Activated gamma-delta T cell treated with Interleukin-2 at 50 U/mL for 16 hours (primary cell): ENCODE results near the gene PSMB11.
"Not testable (repeated sequence)": the region's sequence is repeated elsewhere in the genome, so short reads cannot be mapped to it uniquely, and the experiment has no call there.

Source experiments
- DNase-seq: peaks from one replicate; pipeline ENCODE4 v3.0.0-alpha.2; 2020

Gene PSMB11

GRCh38 chr14:23042162-23042965 lies at the start of gene PSMB11:
Gene PSMB11, plus strand, starts transcription at chr14:23042212. Its CDS starts 14 bp downstream, at chr14:23042226.
- DNase-seq = no peak

DNA sequence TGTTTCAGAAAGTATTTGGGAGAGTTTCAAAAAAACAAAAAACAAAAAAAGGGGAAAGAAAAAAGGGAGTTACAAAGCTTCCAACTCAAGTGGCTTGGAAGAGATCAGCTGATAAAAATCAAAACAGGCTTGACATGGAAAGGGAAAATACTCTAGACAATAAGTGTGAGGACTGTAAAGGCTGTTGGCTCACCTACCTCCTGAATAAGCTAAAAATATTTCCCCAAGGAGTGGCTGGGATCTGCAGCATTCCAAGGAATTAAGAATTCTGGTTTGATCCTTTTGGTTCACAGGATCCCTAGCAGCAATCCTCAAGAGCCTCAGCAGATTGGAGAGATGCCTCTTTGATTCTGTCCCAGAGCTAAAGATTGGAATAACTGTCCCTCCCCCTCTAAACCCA lies 48.5 kb upstream of the PSMB11 start:
- DNase-seq = no peak

DNA sequence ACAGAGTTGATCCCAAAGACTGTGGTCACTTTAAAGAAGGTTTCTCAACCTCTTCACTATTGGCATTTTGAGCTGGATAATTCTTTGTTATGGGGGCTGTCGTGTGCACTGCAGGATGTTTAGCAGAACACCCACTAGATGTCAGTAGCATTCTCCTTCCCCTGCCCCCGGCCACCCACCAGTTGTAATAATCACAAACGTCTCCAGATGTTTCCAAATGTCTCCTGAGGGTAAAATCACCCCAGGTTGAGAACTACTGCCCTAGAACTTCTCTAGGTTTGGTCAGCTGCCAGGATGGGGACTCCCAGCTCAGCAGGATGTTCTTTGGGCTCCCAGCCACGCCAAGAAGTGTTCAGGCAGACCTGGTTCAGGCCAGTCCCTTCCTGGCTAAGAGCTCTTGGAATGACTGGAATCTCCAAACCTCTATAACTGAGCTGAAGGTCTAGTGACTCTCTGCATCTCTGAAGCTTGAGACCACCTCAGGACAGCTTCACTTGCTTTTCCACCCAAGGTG lies 47.2 kb upstream of the PSMB11 start:
- peak; percentile 19 for DNase-seq

DNA sequence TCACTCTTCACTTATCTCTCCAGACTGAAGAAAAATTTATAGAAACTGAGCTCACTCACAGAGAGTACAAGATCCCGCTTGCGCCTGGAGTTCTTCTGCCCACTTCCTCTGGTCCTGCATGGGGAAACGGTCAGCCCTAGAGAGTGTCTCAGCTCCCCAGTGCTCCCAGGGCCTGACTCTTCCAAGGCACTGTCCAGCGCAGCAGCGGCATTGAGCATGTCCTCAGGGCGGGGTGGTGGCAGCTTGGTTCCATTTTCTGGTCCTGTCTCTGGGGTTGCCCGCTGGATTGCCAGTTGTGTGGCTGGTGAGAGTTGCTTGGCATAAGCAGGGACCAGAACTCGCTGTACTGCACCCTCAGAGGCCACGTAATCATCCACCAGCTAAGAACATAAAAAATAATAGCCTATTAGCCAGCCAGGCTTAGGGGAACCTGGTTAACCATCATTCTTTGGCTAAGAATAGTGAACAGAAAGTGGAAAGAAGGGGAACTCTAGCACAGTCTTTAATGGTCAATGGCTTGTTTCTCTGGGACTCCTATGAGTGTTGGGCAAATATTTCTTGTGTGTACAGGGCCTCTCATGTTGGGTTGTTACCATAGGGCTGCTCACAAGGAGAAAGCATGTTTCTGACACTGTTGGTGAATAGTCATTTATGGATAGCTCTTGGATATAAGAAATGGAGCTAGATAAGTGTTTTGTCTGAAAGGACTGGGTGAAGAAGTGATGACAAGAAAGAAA lies 46.0 kb upstream of the PSMB11 start:
- no peak for DNase-seq

- no peak for DNase-seq
These were observed 45.0 kb upstream of the PSMB11 start for GRCh38 chr14:22996768-22997654.

DNA sequence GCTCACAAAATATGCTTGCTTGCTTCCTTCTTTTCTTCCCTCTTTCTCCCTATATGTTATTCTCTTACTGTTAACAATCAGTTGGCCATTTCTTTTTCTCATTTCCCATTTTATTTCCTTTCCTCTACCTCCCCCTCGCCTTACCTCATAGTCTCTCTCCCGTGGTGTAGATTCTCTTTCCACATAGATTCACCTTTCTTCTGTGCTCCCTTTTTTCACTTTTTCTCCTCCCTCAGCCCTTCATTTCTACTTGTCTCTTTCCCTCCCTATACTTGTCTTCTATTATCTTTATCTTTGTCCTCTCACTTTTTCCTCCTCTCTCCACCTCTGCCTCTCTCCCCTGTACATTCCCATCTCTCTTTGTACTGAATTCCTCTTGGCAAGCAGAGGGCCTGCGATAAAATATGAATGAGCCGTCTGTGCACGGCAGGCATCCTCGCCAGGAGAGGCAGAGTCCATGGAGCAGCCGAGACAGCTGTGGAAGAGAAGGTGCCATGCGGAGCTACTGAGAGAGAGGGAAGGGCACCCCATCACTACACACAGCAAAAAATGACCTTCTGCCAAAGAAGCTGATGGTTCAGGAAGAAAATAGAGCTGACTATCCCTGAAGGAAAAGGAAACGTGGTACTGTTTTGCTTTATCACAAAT lies 44.2 kb upstream of the PSMB11 start:
- no peak for DNase-seq

- DNase-seq = no peak
These were observed 43.5 kb upstream of the PSMB11 start for GRCh38 chr14:22998329-22999012.

DNA sequence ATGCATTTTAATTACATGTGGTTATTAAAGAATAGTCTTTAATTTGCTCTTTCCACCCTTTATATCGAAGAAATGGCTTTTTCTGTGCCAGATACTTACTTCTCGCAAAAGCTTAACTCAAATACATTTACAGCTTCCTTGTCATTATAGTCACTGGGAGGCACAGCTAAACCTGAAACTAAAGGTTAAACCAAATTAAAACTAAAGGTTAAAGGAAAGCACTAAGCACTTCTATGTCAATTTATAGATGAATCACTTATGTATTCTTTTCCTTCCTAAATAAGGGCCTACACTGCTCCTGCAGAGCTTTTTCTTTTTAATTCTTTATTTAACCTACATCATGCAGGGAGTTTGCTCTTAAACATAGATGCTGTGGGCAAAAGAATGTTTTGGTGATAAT lies 41.2 kb upstream of the PSMB11 start:
- no peak for DNase-seq

- no peak for DNase-seq
These were observed 39.4 kb upstream of the PSMB11 start for GRCh38 chr14:23002592-23002991.

DNA sequence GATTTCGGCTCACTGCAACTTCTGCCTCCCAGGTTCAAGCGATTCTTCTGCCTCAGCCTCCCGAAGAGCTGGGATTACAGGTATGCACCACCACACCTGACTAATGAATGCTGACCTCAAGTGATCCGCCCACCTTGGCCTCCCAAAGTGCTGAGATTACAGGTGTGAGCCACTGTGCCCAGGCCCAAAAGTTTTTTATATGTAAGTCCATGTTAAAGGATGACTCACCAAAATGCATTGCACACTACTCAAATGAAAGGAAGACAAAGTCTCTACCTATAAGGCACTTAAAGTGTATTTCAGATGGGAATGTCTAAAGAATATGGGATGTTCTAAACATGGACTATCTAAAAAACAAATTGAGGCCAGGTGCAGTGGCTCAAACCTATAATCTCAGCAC lies 37.7 kb upstream of the PSMB11 start:
- not testable (repeated sequence) for DNase-seq

- DNase-seq = no peak
These were observed 36.4 kb upstream of the PSMB11 start for GRCh38 chr14:23005451-23006187.

DNA sequence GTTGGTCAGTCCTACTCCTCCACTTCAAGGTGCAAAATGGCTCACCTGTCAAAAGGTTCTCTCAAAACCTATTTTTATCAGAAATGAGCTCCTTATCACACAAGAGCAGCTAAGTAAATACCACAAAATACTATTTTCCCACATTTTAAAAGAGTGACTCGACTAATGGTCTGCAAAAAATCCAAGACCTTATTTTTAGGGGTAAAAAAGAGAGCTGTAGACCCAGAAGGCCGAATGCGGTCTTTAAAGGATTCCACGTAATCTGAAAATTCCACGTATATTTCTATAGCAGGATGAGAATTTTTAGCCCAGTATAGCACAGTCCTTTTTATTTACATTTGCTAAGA lies 35.9 kb upstream of the PSMB11 start:
- no peak for DNase-seq

GRCh38 chr14:23006544-23007419 lies 35.2 kb upstream of the PSMB11 start:
- DNase-seq = peak; percentile 95

GRCh38 chr14:23008831-23009230 lies 33.2 kb upstream of the PSMB11 start:
- no peak for DNase-seq

- DNase-seq = no peak
These were observed 32.5 kb upstream of the PSMB11 start for GRCh38 chr14:23009483-23009938.

GRCh38 chr14:23009939-23010726 lies 31.9 kb upstream of the PSMB11 start, which contains the start of gene C14orf93:
Gene C14orf93, minus strand, starts transcription at chr14:23010143. Its CDS starts 11,120 bp downstream, at chr14:22999023.
- peak; percentile 78 for DNase-seq

GRCh38 chr14:23013054-23013748 lies 28.8 kb upstream of the PSMB11 start:
- no peak for DNase-seq

- not testable (repeated sequence) for DNase-seq
These were observed 28.3 kb upstream of the PSMB11 start for GRCh38 chr14:23013749-23014054.

- DNase-seq = no peak
These were observed 26.4 kb upstream of the PSMB11 start for GRCh38 chr14:23015618-23016017.
